ENCODE measurements around the gene HPGD.
"Not testable (repeated sequence)": the region's sequence is repeated elsewhere in the genome, so short reads cannot be mapped to it uniquely, and the experiment has no call there.

HPGD gene

GRCh38 chr4:174524242-174524641 lies 2.0 kb upstream of the HPGD start:
- DNase-seq = peak; percentile 9

- DNase-seq = peak; percentile 32
These were observed 871 bp upstream of the HPGD start for GRCh38 chr4:174523025-174523693.

- peak; percentile 23 for DNase-seq
These were observed 497 bp downstream of the HPGD start for GRCh38 chr4:174521800-174522182.

- peak; percentile 40 for DNase-seq
These were observed 1.6 kb downstream of the HPGD start for GRCh38 chr4:174520660-174521059.

GRCh38 chr4:174517502-174518445 lies 4.5 kb downstream of the HPGD start:
- peak; percentile 13 for DNase-seq

- DNase-seq = no peak
These were observed 5.5 kb downstream of the HPGD start for GRCh38 chr4:174516794-174517193.

GRCh38 chr4:174516345-174516744 lies 5.9 kb downstream of the HPGD start:
- DNase-seq = no peak

- no peak for DNase-seq
These were observed 9.5 kb downstream of the HPGD start for GRCh38 chr4:174512745-174513144.

GRCh38 chr4:174505892-174506291 lies 16.4 kb downstream of the HPGD start:
- DNase-seq = no peak

- DNase-seq = no peak
These were observed 17.3 kb downstream of the HPGD start for GRCh38 chr4:174505007-174505406.

GRCh38 chr4:174503079-174503715 lies 19.1 kb downstream of the HPGD start:
- DNase-seq = peak; percentile 20

- DNase-seq = peak; percentile 11
These were observed 25.5 kb downstream of the HPGD start for GRCh38 chr4:174496631-174497432.

GRCh38 chr4:174495626-174496025 lies 26.7 kb downstream of the HPGD start:
- no peak for DNase-seq

- no peak for DNase-seq
These were observed 27.6 kb downstream of the HPGD start for GRCh38 chr4:174494726-174495125.

GRCh38 chr4:174494146-174494545 lies 28.1 kb downstream of the HPGD start:
- DNase-seq = no peak

- no peak for DNase-seq
These were observed 31.8 kb downstream of the HPGD start for GRCh38 chr4:174490451-174490961.

GRCh38 chr4:174488368-174488767 lies 33.9 kb downstream of the HPGD start:
- DNase-seq = not testable (repeated sequence)

GRCh38 chr4:174485025-174485424 lies 37.3 kb downstream of the HPGD start:
- no peak for DNase-seq

- DNase-seq = no peak
These were observed 38.5 kb downstream of the HPGD start for GRCh38 chr4:174483792-174484191.

- no peak for DNase-seq
These were observed 43.1 kb downstream of the HPGD start for GRCh38 chr4:174479140-174479539.

GRCh38 chr4:174475528-174475927 lies 46.8 kb downstream of the HPGD start:
- no peak for DNase-seq

GRCh38 chr4:174474457-174475075 lies 47.7 kb downstream of the HPGD start:
- no peak for DNase-seq
